NCI-H1694 (cell line): ENCODE results near the gene PGR.
"Not testable (repeated sequence)": the region's sequence is repeated elsewhere in the genome, so short reads cannot be mapped to it uniquely, and the experiment has no call there.

Source experiments
- DNase-seq: peaks from one replicate; lab custom pipeline; 2025; lab: John Stamatoyannopoulos, UW

PGR gene

GRCh38 chr11:101063706-101064105 lies 65.9 kb downstream of the PGR start:
- no peak for DNase-seq

GRCh38 chr11:101061606-101062005 lies 68.0 kb downstream of the PGR start:
- no peak for DNase-seq

- no peak for DNase-seq
These were observed 70.3 kb downstream of the PGR start for GRCh38 chr11:101059331-101059730.

GRCh38 chr11:101053492-101053891 lies 76.1 kb downstream of the PGR start:
- DNase-seq = no peak

- no peak for DNase-seq
These were observed 77.9 kb downstream of the PGR start for GRCh38 chr11:101051677-101052076.

- DNase-seq = no peak
These were observed 79.8 kb downstream of the PGR start for GRCh38 chr11:101049813-101050212.

GRCh38 chr11:101049123-101049522 lies 80.5 kb downstream of the PGR start:
- no peak for DNase-seq

- no peak for DNase-seq
These were observed 81.1 kb downstream of the PGR start for GRCh38 chr11:101048479-101048878.

GRCh38 chr11:101046947-101047346 lies 82.7 kb downstream of the PGR start:
- DNase-seq = no peak

GRCh38 chr11:101045415-101045814 lies 84.2 kb downstream of the PGR start:
- no peak for DNase-seq

GRCh38 chr11:101043940-101044339 lies 85.7 kb downstream of the PGR start:
- no peak for DNase-seq

- DNase-seq = no peak
These were observed 93.7 kb downstream of the PGR start for GRCh38 chr11:101035872-101036271.

GRCh38 chr11:101034076-101034475 lies 95.5 kb downstream of the PGR start:
- DNase-seq = no peak

- DNase-seq = no peak
These were observed 96.6 kb downstream of the PGR start for GRCh38 chr11:101032991-101033390.

GRCh38 chr11:101031713-101032112 lies 97.9 kb downstream of the PGR start:
- DNase-seq = no peak

GRCh38 chr11:101030692-101031091 lies 98.9 kb downstream of the PGR start:
- DNase-seq = no peak

- no peak for DNase-seq
These were observed 99.6 kb downstream of the PGR start for GRCh38 chr11:101030015-101030414.

- DNase-seq = no peak
These were observed 101.0 kb downstream of the PGR start for GRCh38 chr11:101028644-101029043.

GRCh38 chr11:101022256-101022655 lies 107.4 kb downstream of the PGR start:
- DNase-seq = no peak

- no peak for DNase-seq
These were observed 109.7 kb downstream of the PGR start for GRCh38 chr11:101019870-101020269.

- no peak for DNase-seq
These were observed 114.9 kb downstream of the PGR start for GRCh38 chr11:101014600-101015285.

- not testable (repeated sequence) for DNase-seq
These were observed 115.9 kb downstream of the PGR start for GRCh38 chr11:101013702-101014101.

- DNase-seq = no peak
These were observed 117.7 kb downstream of the PGR start for GRCh38 chr11:101011881-101012280.

- no peak for DNase-seq
These were observed 118.7 kb downstream of the PGR start for GRCh38 chr11:101010899-101011298.
